Right atrium auricular region (tissue), 2 donors: ENCODE results near the gene DUSP1. TPM values are rescaled to one million over a fixed set of nuclear protein-coding genes. Genes with fewer than 3 reads are reported as not detected.

Experiments
- DNase-seq: peaks from one replicate; pipeline ENCODE4 v3.0.0-alpha.2; 2019; ENCODE audit warnings: low spot score
- H3K27ac ChIP-seq, 2 donors: fragments of 200-600 bp; sonication (generic); 1 replicate in 1 of 2; 2 replicates in 1 of 2; pipeline ENCODE4 v1.5.1; 2016 to 2019
- H3K27me3 ChIP-seq, 2 donors: fragments of 200-600 bp; sonication (generic); one replicate each; pipeline versions ENCODE4 v1.5.1 to v1.6.0; 2017 to 2019
- H3K36me3 ChIP-seq: fragments of 200-600 bp; sonication (generic); one replicate; pipeline ENCODE4 v1.5.1; 2016
- H3K4me1 ChIP-seq, 2 donors: fragments of 200-600 bp; sonication (generic); one replicate each; pipeline versions ENCODE4 v1.5.1 to v1.6.0; 2017 to 2019
- H3K4me3 ChIP-seq, 2 donors: fragments of 200-600 bp; sonication (generic); 1 replicate in 1 of 2; 2 replicates in 1 of 2; pipeline ENCODE4 v1.5.1; 2017 to 2019; ENCODE audit warnings: mild to moderate bottlenecking in 1 of 2, moderate library complexity in 1 of 2
- H3K9me3 ChIP-seq, 2 donors: fragments of 200-600 bp; sonication (generic); one replicate each; pipeline ENCODE4 v1.5.1; 2019
- CTCF ChIP-seq, 2 donors: fragments of 200-600 bp; sonication (generic); IDR thresholded peaks; one replicate each; pipeline ENCODE4 v1.5.1; 2019; ENCODE audit warnings: antibody characterized with exemption in 2 of 2
- total RNA-seq, 2 donors: library from RNA; depleted of rRNA; stranded (reverse); fragments of >200 nt; gene quantifications; one replicate each; pipeline ENCODE4 v1.1.0, GENCODE V29; 2016

DUSP1 gene
- total RNA-seq, 2 donors from 2014 or later = 804 to 819 TPM

- TF ChIP-seq CTCF (IDR thresholded peaks at IDR 0.05) = no peak
- Histone ChIP-seq H3K4me3 (no peak overlapping the region), H3K27ac (peak overlapping the region; percentile 31 to 46), H3K4me1 (peaks cover 0 to 19% of the 10 kb centered on the region in 2 donors), H3K9me3 (no peaks in the 10 kb centered on the region), H3K27me3 (no peaks in the 10 kb centered on the region), H3K36me3 (no peaks in the 10 kb centered on the region)
- peak; percentile 84 for DNase-seq
Measured at GRCh38 chr5:172800088-172800551, 29.1 kb upstream of the DUSP1 start.

GRCh38 chr5:172799416-172799815 lies 28.4 kb upstream of the DUSP1 start:
- Histone ChIP-seq H3K4me3 (no peak overlapping the region), H3K36me3 (no peaks in the 10 kb centered on the region), H3K9me3 (no peaks in the 10 kb centered on the region), H3K27me3 (no peaks in the 10 kb centered on the region), H3K4me1 (peaks cover 0 to 23% of the 10 kb centered on the region in 2 donors), H3K27ac (peak overlapping the region; percentile 45 to 46)
- DNase-seq = no peak
- TF ChIP-seq CTCF (IDR thresholded peaks at IDR 0.05) = no peak

- no peak overlapping the region for H3K4me3 ChIP-seq
- H3K36me3 ChIP-seq = no peaks in the 10 kb centered on the region
- peak overlapping the region; percentile 45 to 68 for H3K27ac ChIP-seq
- TF ChIP-seq CTCF (IDR thresholded peaks at IDR 0.05) = no peak
- peaks cover 0 to 31% of the 10 kb centered on the region in 2 donors for H3K4me1 ChIP-seq
- peak; percentile 83 for DNase-seq
- no peaks in the 10 kb centered on the region for H3K27me3 ChIP-seq
- H3K9me3 ChIP-seq = no peaks in the 10 kb centered on the region
Measured at GRCh38 chr5:172798422-172799215, 27.6 kb upstream of the DUSP1 start.

GRCh38 chr5:172797771-172798191 lies 26.8 kb upstream of the DUSP1 start:
- Histone ChIP-seq H3K27me3 (no peaks in the 10 kb centered on the region), H3K9me3 (no peaks in the 10 kb centered on the region), H3K36me3 (no peaks in the 10 kb centered on the region), H3K27ac (peak overlapping the region; percentile 45 to 68), H3K4me3 (no peak overlapping the region), H3K4me1 (peaks cover 0 to 33% of the 10 kb centered on the region in 2 donors)
- DNase-seq = no peak
- TF ChIP-seq CTCF (IDR thresholded peaks at IDR 0.05) = no peak

GRCh38 chr5:172796306-172796705 lies 25.3 kb upstream of the DUSP1 start:
- Histone ChIP-seq H3K4me3 (no peak overlapping the region), H3K27me3 (no peaks in the 10 kb centered on the region), H3K27ac (peak overlapping the region; percentile 55 to 67), H3K4me1 (peaks cover 0 to 33% of the 10 kb centered on the region in 2 donors), H3K9me3 (no peaks in the 10 kb centered on the region), H3K36me3 (no peaks in the 10 kb centered on the region)
- DNase-seq = no peak
- TF ChIP-seq CTCF (IDR thresholded peaks at IDR 0.05) = no peak
